ENCODE results near the gene CSF1. TPM values are rescaled to one million over a fixed set of nuclear protein-coding genes. Genes with fewer than 3 reads are reported as not detected.
A peak's percentile ranks its signal among the peaks of the same experiment; 100 is the strongest.

The CSF1 gene
- total RNA-seq, 1 experiment from 2014 or later: 3.0 TPM

- TF ChIP-seq YY1 (IDR thresholded peaks at IDR 0.05; ENCODE audit: extremely low read depth, insufficient replicate concordance, low read depth, low read length) (no peak), EZH2phosphoT487 (IDR thresholded peaks at IDR 0.05; ENCODE audit: borderline replicate concordance) (no peak)
Measured at GRCh38 chr1:109895720-109896504, 14.7 kb upstream of the CSF1 start (continued).

- no peak overlapping the region for H3K27ac ChIP-seq (ENCODE audit: low read depth, low read length)
- no peak for DNase-seq (ENCODE audit: low read depth, low spot score)
- RAD21 ChIA-PET (ENCODE audit: low non-redundant PET in 1 of 2, low total read pairs in 2 of 2, uncharacterized antibody in 2 of 2, unreplicated experiment in 2 of 2): no interaction called here
- BruUV-seq (replicated peaks): no TSS peak
- intact Hi-C loops (cut with micrococcal nuclease): no loop called here
- ATAC-seq: no peak
- no peaks in the 10 kb centered on the region for H3K79me2 ChIP-seq (ENCODE audit: insufficient read depth, low read length)
- CTCF ChIA-PET: no interaction called here
- H3K27me3 ChIP-seq (ENCODE audit: insufficient read depth, low read length): no peaks in the 10 kb centered on the region
- POLR2A ChIA-PET: no interaction called here
- H3K4me3 ChIP-seq (replicated peaks in 1 of 2; ENCODE audit: low read depth in 1 of 2, low read length in 2 of 2): no peak overlapping the region
- no peaks in the 10 kb centered on the region for H3K9me3 ChIP-seq (ENCODE audit: control insufficient read depth in 1 of 2, insufficient read depth in 1 of 2, low read depth in 1 of 2, low read length in 2 of 2)
- H3K9me2 ChIP-seq (ENCODE audit: insufficient read depth): no peaks in the 10 kb centered on the region
- H3K4me1 ChIP-seq (ENCODE audit: control insufficient read depth in 1 of 2, insufficient read depth in 2 of 2, low read length in 2 of 2): peaks cover 10 to 44% of the 10 kb centered on the region in 2 experiments
- H3K9ac ChIP-seq (ENCODE audit: low read length): no peak overlapping the region
- H3K4me2 ChIP-seq (ENCODE audit: low read length): peak overlapping the region; percentile 69
- no peaks in the 10 kb centered on the region for H3K36me3 ChIP-seq (ENCODE audit: control insufficient read depth in 1 of 2, insufficient read depth in 2 of 2, low read length in 2 of 2)
- H4K20me1 ChIP-seq (ENCODE audit: insufficient read depth): no peaks in the 10 kb centered on the region
- H2AFZ ChIP-seq (ENCODE audit: low read depth, low read length, poor library complexity, severe bottlenecking): no peak overlapping the region
- TF ChIP-seq EZH2phosphoT487 (IDR thresholded peaks at IDR 0.05; ENCODE audit: borderline replicate concordance) (no peak), CTCF (IDR thresholded peaks at IDR 0.05 in 2 of 3, conservative IDR thresholded peaks at IDR 0.05 in 1 of 3; ENCODE audit: borderline replicate concordance in 1 of 3, insufficient read depth in 1 of 3, low read depth in 2 of 3, low read length in 2 of 3) (no peak), CEBPB (IDR thresholded peaks at IDR 0.05; ENCODE audit: low read depth) (no peak), RAD21 (IDR thresholded peaks at IDR 0.05; ENCODE audit: low read depth) (no peak), MAX (IDR thresholded peaks at IDR 0.05) (no peak), JUND (IDR thresholded peaks at IDR 0.05) (no peak), ELF1 (IDR thresholded peaks at IDR 0.05; ENCODE audit: borderline replicate concordance, low read depth) (no peak), REST (IDR thresholded peaks at IDR 0.05; ENCODE audit: low read depth) (no peak), EGR1 (IDR thresholded peaks at IDR 0.05; ENCODE audit: low read depth) (no peak), SIN3A (IDR thresholded peaks at IDR 0.05; ENCODE audit: low read depth) (no peak), SRF (IDR thresholded peaks at IDR 0.05; ENCODE audit: low read depth) (no peak), POLR2AphosphoS5 (IDR thresholded peaks at IDR 0.05; ENCODE audit: low read depth, low read length) (no peak), FOSL1 (IDR thresholded peaks at IDR 0.05; ENCODE audit: low read depth) (no peak), ZBTB33 (IDR thresholded peaks at IDR 0.05; ENCODE audit: extremely low read depth, insufficient replicate concordance, low read length) (no peak), SP1 (IDR thresholded peaks at IDR 0.05; ENCODE audit: low read depth) (no peak), POLR2A (IDR thresholded peaks at IDR 0.05; ENCODE audit: borderline replicate concordance, extremely low read depth, insufficient read depth, insufficient read length) (no peak), ZNF274 (IDR thresholded peaks at IDR 0.05; ENCODE audit: low read depth, low read length) (no peak), CBX3 (IDR thresholded peaks at IDR 0.05; ENCODE audit: low read depth) (no peak)
Measured at GRCh38 chr1:109896681-109897080, 14.0 kb upstream of the CSF1 start.
